ENCODE measurements around the gene TRPV4. TPM values are rescaled to one million over a fixed set of nuclear protein-coding genes. Genes with fewer than 3 reads are reported as not detected.

The TRPV4 gene
- total RNA-seq, 2 experiments from 2014 or later = 2.1 TPM; not detected in 1

DNA sequence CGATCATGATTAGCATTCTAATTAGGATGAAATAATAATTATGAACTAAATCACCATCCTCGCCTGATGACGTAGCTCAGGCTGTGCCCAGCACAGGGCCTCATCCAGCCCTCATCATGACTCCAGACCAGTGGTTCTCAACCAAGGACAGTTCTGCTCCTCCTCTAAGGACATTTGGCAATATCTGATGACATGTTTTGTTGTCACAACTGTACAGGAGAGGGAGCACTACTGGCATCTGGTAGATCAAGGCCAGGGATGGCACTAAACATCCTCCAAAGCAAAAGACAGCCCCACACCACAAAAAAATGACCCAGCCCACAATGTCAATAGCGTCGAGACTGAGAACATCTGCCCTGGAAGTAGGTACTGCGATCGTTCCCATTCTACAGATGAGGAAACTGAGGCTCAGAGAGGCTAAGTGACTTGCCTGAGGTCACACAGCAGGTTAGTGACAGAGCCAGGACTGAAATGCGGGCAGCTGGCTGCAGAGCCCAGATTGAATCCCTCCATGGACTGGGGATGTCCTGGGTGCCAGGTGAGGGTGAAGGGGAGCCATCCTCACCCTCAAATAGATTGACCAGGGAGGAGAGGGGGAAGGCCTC is 15.5 kb downstream of the TRPV4 start:
- DNase-seq (ENCODE audit: low spot score) = no peak
- intact Hi-C loops (cut with micrococcal nuclease; ENCODE audit: unreplicated experiment) = no loop called here
- Histone ChIP-seq H3K9me2 (ENCODE audit: insufficient read depth, low read length) (no peaks in the 10 kb centered on the region), H3K9me3 (ENCODE audit: low read length) (no peaks in the 10 kb centered on the region), H3K36me3 (ENCODE audit: insufficient read depth, low read length) (no peaks in the 10 kb centered on the region), H2AFZ (ENCODE audit: low read length) (no peak overlapping the region), H3K27ac (ENCODE audit: low read depth, low read length, poor library complexity, severe bottlenecking) (no peak overlapping the region), H3K4me3 (ENCODE audit: low read depth, low read length, poor library complexity, severe bottlenecking) (no peak overlapping the region), H3K79me2 (ENCODE audit: insufficient read depth, low read depth, low read length) (no peaks in the 10 kb centered on the region), H4K20me1 (ENCODE audit: insufficient read depth, low read length) (no peaks in the 10 kb centered on the region), H3K4me1 (ENCODE audit: insufficient read depth, low read length, poor library complexity, severe bottlenecking) (no peaks in the 10 kb centered on the region), H3K4me2 (ENCODE audit: low read length) (no peak overlapping the region)
- POLR2A ChIA-PET = no interaction called here
- no TSS peak for BruUV-seq (replicated peaks)
- CTCF ChIA-PET (ENCODE audit: unreplicated experiment) = no interaction called here
- TF ChIP-seq EZH2phosphoT487 (IDR thresholded peaks at IDR 0.05; ENCODE audit: borderline replicate concordance, low read depth, low read length) (no peak), CTCF (conservative IDR thresholded peaks at IDR 0.05; ENCODE audit: low read length) (no peak)

GRCh38 chr12:109816870-109817269 is 16.3 kb downstream of the TRPV4 start:
- intact Hi-C loops (cut with micrococcal nuclease; ENCODE audit: unreplicated experiment) = no loop called here
- H3K79me2 ChIP-seq (ENCODE audit: insufficient read depth, low read depth, low read length) = no peaks in the 10 kb centered on the region
- ChIA-PET POLR2A (no interaction called here), CTCF (ENCODE audit: unreplicated experiment) (no interaction called here)
- no peak overlapping the region for H3K4me2 ChIP-seq (ENCODE audit: low read length)
- H3K27ac ChIP-seq (ENCODE audit: low read depth, low read length, poor library complexity, severe bottlenecking) = no peak overlapping the region
- no peaks in the 10 kb centered on the region for H3K9me2 ChIP-seq (ENCODE audit: insufficient read depth, low read length)
- no peaks in the 10 kb centered on the region for H4K20me1 ChIP-seq (ENCODE audit: insufficient read depth, low read length)
- H2AFZ ChIP-seq (ENCODE audit: low read length) = no peak overlapping the region
- no peak for DNase-seq (ENCODE audit: low spot score)
- TF ChIP-seq CTCF (conservative IDR thresholded peaks at IDR 0.05; ENCODE audit: low read length) = no peak
- no peak for TF ChIP-seq EZH2phosphoT487 (IDR thresholded peaks at IDR 0.05; ENCODE audit: borderline replicate concordance, low read depth, low read length)
- no peaks in the 10 kb centered on the region for H3K9me3 ChIP-seq (ENCODE audit: low read length)
- no peaks in the 10 kb centered on the region for H3K36me3 ChIP-seq (ENCODE audit: insufficient read depth, low read length)
- no peak overlapping the region for H3K4me3 ChIP-seq (ENCODE audit: low read depth, low read length, poor library complexity, severe bottlenecking)
- H3K4me1 ChIP-seq (ENCODE audit: insufficient read depth, low read length, poor library complexity, severe bottlenecking) = no peaks in the 10 kb centered on the region
- BruUV-seq (replicated peaks) = no TSS peak

GRCh38 chr12:109815757-109816617 is 17.2 kb downstream of the TRPV4 start:
- H3K9me2 ChIP-seq (ENCODE audit: insufficient read depth, low read length) = no peaks in the 10 kb centered on the region
- BruUV-seq (replicated peaks) = no TSS peak
- DNase-seq (ENCODE audit: low spot score) = no peak
- H3K36me3 ChIP-seq (ENCODE audit: insufficient read depth, low read length) = no peaks in the 10 kb centered on the region
- ChIA-PET POLR2A (interaction anchor here (0.6 to 0.9 kb wide), 2 partner anchors 13 to 37 kb away, joined by 3 read pairs; no protein-coding TSS in a partner anchor), CTCF (ENCODE audit: unreplicated experiment) (no interaction called here)
- H2AFZ ChIP-seq (ENCODE audit: low read length) = no peak overlapping the region
- no peak for TF ChIP-seq CTCF (conservative IDR thresholded peaks at IDR 0.05; ENCODE audit: low read length)
- TF ChIP-seq EZH2phosphoT487 (IDR thresholded peaks at IDR 0.05; ENCODE audit: borderline replicate concordance, low read depth, low read length) = no peak
- no peaks in the 10 kb centered on the region for H3K79me2 ChIP-seq (ENCODE audit: insufficient read depth, low read depth, low read length)
- intact Hi-C loops (cut with micrococcal nuclease; ENCODE audit: unreplicated experiment) = no loop called here
- H3K4me3 ChIP-seq (ENCODE audit: low read depth, low read length, poor library complexity, severe bottlenecking) = no peak overlapping the region
- no peaks in the 10 kb centered on the region for H3K4me1 ChIP-seq (ENCODE audit: insufficient read depth, low read length, poor library complexity, severe bottlenecking)
- no peak overlapping the region for H3K4me2 ChIP-seq (ENCODE audit: low read length)
- H3K9me3 ChIP-seq (ENCODE audit: low read length) = no peaks in the 10 kb centered on the region
- H4K20me1 ChIP-seq (ENCODE audit: insufficient read depth, low read length) = no peaks in the 10 kb centered on the region
- H3K27ac ChIP-seq (ENCODE audit: low read depth, low read length, poor library complexity, severe bottlenecking) = no peak overlapping the region

Data from OCI-LY7 (cell line).